K562 (cell line): ENCODE measurements around the gene PICK1. TPM values are rescaled to one million over a fixed set of nuclear protein-coding genes. Genes with fewer than 3 reads are reported as not detected.

Source experiments
- ATAC-seq: fragments of 200-7000 bp; cut with Tn5 transposase; 3 replicates; pipeline ENCODE4 v1.9.1; 2020; ENCODE audit warnings: moderate library complexity
- BruUV-seq: library from RNA; stranded (reverse); fragments of 400-500 nt; replicated peaks from 2 replicates; lab custom pipeline; 2021; lab: Mats Ljungman, UMichigan
- CTCF ChIA-PET: fragments of 300-600 bp; formaldehyde crosslinking; extraction: SDS; loops from one replicate; lab custom pipeline; 2021; ENCODE audit warnings: low intra/inter-chr PET ratio; lab: Yijun Ruan, JAX
- POLR2A ChIA-PET: fragments of 300-600, 350-650 bp; sonication (Branson Sonifier 250); formaldehyde crosslinking; extraction: SDS; loops from one replicate; lab custom pipeline; 2021; ENCODE audit warnings: antibody characterized with exemption, inconsistent platforms; lab: Yijun Ruan, JAX
- DNase-seq, 4 experiments: peaks; one replicate each; pipeline versions ENCODE4 v3.0.0 to v3.0.0-alpha.2; 2011 to 2018; ENCODE audit warnings: low spot score in 3 of 4, mixed read lengths in 3 of 4; ENCODE audit errors: extremely low read depth in 1 of 4
- FAIRE-seq: peaks from 2 replicates; lab custom pipeline; 2011; peaks lifted over from hg19 to GRCh38; lab: Jason Lieb, UNC
- H2AFZ ChIP-seq: 2 replicates; pipeline ENCODE4 v1.6.0; 2011; ENCODE audit warnings: low read depth, low read length, control low read depth, inconsistent platforms
- H3K27ac ChIP-seq: fragments of 200-600 bp; 3 replicates; pipeline ENCODE4 v1.8.0; 2011; ENCODE audit warnings: low read depth, mild to moderate bottlenecking, control low read depth, inconsistent platforms, low read length, moderate library complexity, mixed read lengths; ENCODE audit errors: extremely low read depth
- H3K27me3 ChIP-seq, 2 experiments: fragments of 300-600 bp in 1 of 2; 2 replicates in 1 of 2; 3 replicates in 1 of 2; pipeline versions ENCODE4 v1.6.0 to v1.8.0; 2011; ENCODE audit warnings: inconsistent platforms in 2 of 2, low read length in 2 of 2, mild to moderate bottlenecking in 1 of 2, mixed read lengths in 1 of 2, moderate library complexity in 1 of 2; ENCODE audit not compliant: control insufficient read depth in 2 of 2, insufficient read depth in 2 of 2
- H3K36me3 ChIP-seq: fragments of 300-600 bp; 3 replicates; pipeline ENCODE4 v1.8.0; 2011; ENCODE audit warnings: mild to moderate bottlenecking, low read length, inconsistent platforms; ENCODE audit not compliant: control insufficient read depth, insufficient read depth
- H3K4me1 ChIP-seq, 2 experiments: fragments of 200-600 bp in 1 of 2; replicated peaks in 1 of 2; 2 replicates in 1 of 2; 3 replicates in 1 of 2; pipeline versions ENCODE4 v1.5.1 to v1.8.0; 2011; ENCODE audit warnings: inconsistent platforms in 2 of 2, low read length in 2 of 2, mild to moderate bottlenecking in 1 of 2, mixed read lengths in 1 of 2, moderate library complexity in 1 of 2; ENCODE audit not compliant: control insufficient read depth in 2 of 2, insufficient read depth in 2 of 2
- H3K4me2 ChIP-seq: 2 replicates; pipeline ENCODE4 v1.6.1; 2011; ENCODE audit warnings: low read length, control low read depth, inconsistent platforms, mixed read lengths; ENCODE audit not compliant: insufficient read depth
- H3K4me3 ChIP-seq: fragments of 200-600 bp; sonication (generic), shearing (Covaris generic); 2 replicates; pipeline ENCODE4 v1.5.1; 2016; ENCODE audit warnings: control low read depth, inconsistent platforms
- H3K79me2 ChIP-seq: fragments of 200-600 bp; 3 replicates; pipeline ENCODE4 v1.8.0; 2011; ENCODE audit warnings: low read length, inconsistent platforms; ENCODE audit not compliant: control insufficient read depth, insufficient read depth
- H3K9ac ChIP-seq, 2 experiments: 2 replicates each; pipeline versions ENCODE4 v1.6.0 to v1.6.1; 2011; ENCODE audit warnings: low read depth in 2 of 2, low read length in 2 of 2, control low read depth in 1 of 2, inconsistent platforms in 1 of 2, mild to moderate bottlenecking in 1 of 2, mixed read lengths in 1 of 2; ENCODE audit not compliant: insufficient read depth in 1 of 2
- H3K9me1 ChIP-seq: one replicate; pipeline ENCODE4 v1.6.0; 2011; ENCODE audit warnings: inconsistent platforms, mild to moderate bottlenecking, low read length, moderate library complexity; ENCODE audit not compliant: control insufficient read depth, insufficient read depth
- H3K9me3 ChIP-seq: replicated peaks from 2 replicates; pipeline ENCODE4 v1.5.1; 2011; ENCODE audit warnings: low read depth, low read length, inconsistent platforms; ENCODE audit not compliant: control insufficient read depth, insufficient read depth
- H4K20me1 ChIP-seq: replicated peaks from 2 replicates; pipeline ENCODE4 v1.6.1; 2011; ENCODE audit warnings: low read length, inconsistent platforms, mixed read lengths; ENCODE audit not compliant: control insufficient read depth, insufficient read depth
- CTCF ChIP-seq, 3 experiments: IDR thresholded peaks in 2 of 3; conservative IDR thresholded peaks in 1 of 3; 2 replicates each; pipeline ENCODE4 v1.5.1; 2011 to 2012; ENCODE audit warnings: low read length in 3 of 3, mild to moderate bottlenecking in 3 of 3, control low read depth in 2 of 3, improper control_type of control experiment in 1 of 3, inconsistent platforms in 1 of 3, low read depth in 1 of 3, mixed read lengths in 1 of 3, moderate library complexity in 1 of 3; ENCODE audit not compliant: insufficient read depth in 2 of 3
- PKNOX1 ChIP-seq: fragments of 450-650 bp; IDR thresholded peaks from 2 replicates; pipeline ENCODE4 v1.6.1; 2016
- RAD21 ChIP-seq, 2 experiments: fragments of 250-450 bp in 1 of 2; fragments of 450-650 bp in 1 of 2; sonication (Bioruptor Pico) in 1 of 2; formaldehyde crosslinking in 1 of 2; IDR thresholded peaks in 1 of 2; conservative IDR thresholded peaks in 1 of 2; 2 replicates each; pipeline versions ENCODE4 v1.4.0 to v1.8.0; 2020 to 2022; ENCODE audit warnings: mild to moderate bottlenecking in 2 of 2, moderate library complexity in 1 of 2
- TCF15 ChIP-seq: fragments of 250-450 bp; sonication (Bioruptor Pico); IDR thresholded peaks from 2 replicates; pipeline ENCODE4 v1.8.0; 2022; ENCODE audit warnings: moderate library complexity, mild to moderate bottlenecking, inconsistent platforms
- ZMIZ1 ChIP-seq, 2 experiments: fragments of 150-350 bp in 1 of 2; IDR thresholded peaks; 2 replicates each; pipeline ENCODE4 v1.6.1; 2012 to 2016; ENCODE audit warnings: low read depth in 2 of 2, low read length in 2 of 2, mild to moderate bottlenecking in 1 of 2, moderate library complexity in 1 of 2
- WGBS: fragments of 100-300 bp; shearing (Covaris generic); methylation state at CpG from one replicate; pipeline ENCODE4 v1.1.6; 2016; ENCODE audit warnings: low coverage, mixed read lengths; ENCODE audit not compliant: insufficient coverage; ENCODE audit errors: missing lambda C conversion rate; 5-methylcytosine and 5-hydroxymethylcytosine counted together
- in situ Hi-C: fragments of 300-500 bp; cut with MboI; formaldehyde crosslinking; loops from 4 replicates; pipeline ENCODE4 v1.15.0; 2018; ENCODE audit warnings: inconsistent platforms, mixed read lengths
- intact Hi-C: fragments of 100-400 bp; cut with micrococcal nuclease; formaldehyde crosslinking; loops from 2 replicates; pipeline ENCODE4 v1.14.2; 2022
- polyA plus RNA-seq, 8 experiments: library from polyadenylated mRNA; depleted of rRNA in 4 of 8; stranded (reverse) in 5 of 8; unstranded in 3 of 8; fragments of >200 nt; fragmentation: Nextera tagmentation in 2 of 8; fragmentation: Illumina TruSeq in 1 of 8; extraction: Ambion mirVana in 2 of 8; extraction: Trizol in 1 of 8; gene quantifications; 2 replicates each; pipeline versions ENCODE4 v1.2.1 to v1.2.3, GENCODE V29; 2011 to 2014; ENCODE audit warnings: inconsistent platforms in 1 of 8, missing spikeins in 1 of 8
- total RNA-seq, 7 experiments: library from RNA; depleted of rRNA in 6 of 7; stranded (reverse); fragments of >200 nt in 6 of 7; fragmentation: Illumina TruSeq in 2 of 7; extraction: Trizol in 2 of 7; gene quantifications; 2 replicates each; pipeline versions ENCODE4 v1.2.1 to v1.2.3, GENCODE V29; 2011 to 2021; ENCODE audit warnings: low replicate concordance in 1 of 7

PICK1 gene
- total and polyA plus RNA-seq, 9 of the 15 experiments (the other 6 are each of a cell fraction or from before 2014, with no cell fraction given): 0.06 to 11.0 (median 7.9) TPM; not detected in 1

GRCh38 chr22:38104084-38104483 is 46.9 kb downstream of the PICK1 start:
- no TSS peak for BruUV-seq
- peak in 1 of 2 experiments; percentile 40; a peak in 2 of 4 replicates for TF ChIP-seq RAD21 (CRISPR knock-in tag; conservative IDR thresholded peaks at IDR 0.05 in 1 of 2, IDR thresholded peaks at IDR 0.05 in 1 of 2)
- TF ChIP-seq PKNOX1: no peak
- TF ChIP-seq TCF15: no peak
- TF ChIP-seq ZMIZ1 (IDR thresholded peaks at IDR 0.05; ENCODE audit: low read depth in 2 of 2, low read length in 2 of 2): no peak
- peak; percentile 45 to 54 (median 48) for TF ChIP-seq CTCF (IDR thresholded peaks at IDR 0.05 in 2 of 3, conservative IDR thresholded peaks at IDR 0.05 in 1 of 3; ENCODE audit: insufficient read depth in 2 of 3, low read depth in 1 of 3, low read length in 3 of 3)
- 25% methylated on average over 3 of the region's 6 CpGs for WGBS
- Histone ChIP-seq H3K79me2 (no peaks in the 10 kb centered on the region), H3K9me3 (no peaks in the 10 kb centered on the region), H3K36me3 (no peaks in the 10 kb centered on the region), H4K20me1 (no peaks in the 10 kb centered on the region), H3K4me2 (no peak overlapping the region), H3K27ac (no peak overlapping the region), H3K9me1 (no peaks in the 10 kb centered on the region), H3K4me3 (no peak overlapping the region), H3K27me3 (no peaks in the 10 kb centered on the region), H3K9ac (no peak overlapping the region), H2AFZ (peak overlapping the region; percentile 48; the same call in 1 of the 2 replicates), H3K4me1 (peaks cover 0 to 9% of the 10 kb centered on the region in 2 experiments; a peak in 4 of 5 replicates)
- in situ Hi-C loops: loop anchor here (10.0 kb wide), 1 partner anchor 471 kb away; the partner anchor contains the start of gene DMC1
- CTCF ChIA-PET: interaction anchor here (0.8 kb wide), 1 partner anchor 52 kb away, joined by 4 read pairs; no protein-coding TSS in a partner anchor
- POLR2A ChIA-PET: no interaction called here
- intact Hi-C loops: loop anchor here (1.0 to 10.0 kb wide), 2 partner anchors 52 to 471 kb away; partner anchors contain the start of gene DMC1
- ATAC-seq (peak; percentile 86), DNase-seq (peak; percentile 43 to 50 (median 46)), FAIRE-seq (no peak)
